ENCODE data around the gene RFX8. TPM values are rescaled to one million over a fixed set of nuclear protein-coding genes. Genes with fewer than 3 reads are reported as not detected.
"Not testable (repeated sequence)": the region's sequence is repeated elsewhere in the genome, so short reads cannot be mapped to it uniquely, and the experiment has no call there.

The RFX8 gene
- total RNA-seq, 2 donors from 2014 or later = 0.97 TPM; not detected in 1

DNA sequence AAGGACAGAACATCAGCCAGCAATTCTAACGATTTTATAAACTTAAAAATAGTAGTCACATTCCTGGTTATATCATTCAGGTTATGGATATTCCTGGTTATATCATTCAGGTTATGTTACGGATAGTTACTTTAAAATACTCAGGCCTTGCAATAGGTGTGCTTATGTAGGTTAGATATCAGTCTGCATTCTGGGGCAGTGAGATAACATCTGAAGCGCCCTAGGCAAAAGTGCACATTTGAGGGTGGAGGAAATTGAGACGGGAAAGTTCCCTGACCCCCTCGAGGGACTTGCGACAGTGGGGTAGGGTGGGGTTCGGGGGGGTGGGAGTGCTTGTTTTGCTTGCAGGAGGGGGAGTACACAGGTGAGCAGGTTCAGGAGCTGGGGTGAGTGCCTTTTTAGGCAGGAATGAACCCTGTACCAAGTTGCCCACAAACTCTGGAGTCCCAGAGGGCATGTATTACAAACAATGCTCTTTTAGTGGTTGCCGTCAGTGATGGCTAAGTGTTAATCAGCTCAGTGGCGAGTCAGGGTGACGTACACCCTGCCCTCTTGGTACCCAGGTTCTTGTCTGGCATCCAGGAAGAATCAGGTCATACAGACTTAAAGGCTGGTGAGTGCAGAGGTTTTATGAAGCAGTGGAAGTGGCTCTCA lies 119.4 kb downstream of the RFX8 start:
- intact Hi-C loops (cut with DNase I) = no loop called here
- TF ChIP-seq POLR2A (IDR thresholded peaks at IDR 0.05) (no peak), POLR2AphosphoS5 (IDR thresholded peaks at IDR 0.05) (no peak)
- TF ChIP-seq, protein P1, sequence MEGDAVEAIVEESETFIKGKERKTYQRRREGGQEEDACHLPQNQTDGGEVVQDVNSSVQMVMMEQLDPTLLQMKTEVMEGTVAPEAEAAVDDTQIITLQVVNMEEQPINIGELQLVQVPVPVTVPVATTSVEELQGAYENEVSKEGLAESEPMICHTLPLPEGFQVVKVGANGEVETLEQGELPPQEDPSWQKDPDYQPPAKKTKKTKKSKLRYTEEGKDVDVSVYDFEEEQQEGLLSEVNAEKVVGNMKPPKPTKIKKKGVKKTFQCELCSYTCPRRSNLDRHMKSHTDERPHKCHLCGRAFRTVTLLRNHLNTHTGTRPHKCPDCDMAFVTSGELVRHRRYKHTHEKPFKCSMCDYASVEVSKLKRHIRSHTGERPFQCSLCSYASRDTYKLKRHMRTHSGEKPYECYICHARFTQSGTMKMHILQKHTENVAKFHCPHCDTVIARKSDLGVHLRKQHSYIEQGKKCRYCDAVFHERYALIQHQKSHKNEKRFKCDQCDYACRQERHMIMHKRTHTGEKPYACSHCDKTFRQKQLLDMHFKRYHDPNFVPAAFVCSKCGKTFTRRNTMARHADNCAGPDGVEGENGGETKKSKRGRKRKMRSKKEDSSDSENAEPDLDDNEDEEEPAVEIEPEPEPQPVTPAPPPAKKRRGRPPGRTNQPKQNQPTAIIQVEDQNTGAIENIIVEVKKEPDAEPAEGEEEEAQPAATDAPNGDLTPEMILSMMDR (IDR thresholded peaks at IDR 0.05) = no peak
- 72% methylated on average over 10 of the region's 10 CpGs for WGBS
- no peaks in the 10 kb centered on the region for H3K4me1 ChIP-seq (replicated peaks)
- no peak overlapping the region for H3K4me3 ChIP-seq
- H3K9me3 ChIP-seq = no peaks in the 10 kb centered on the region
- H3K27me3 ChIP-seq (replicated peaks; ENCODE audit: insufficient read depth) = no peaks in the 10 kb centered on the region
- H3K27ac ChIP-seq = no peak overlapping the region
- DNase-seq (ENCODE audit: low spot score) = no peak
- no peaks in the 10 kb centered on the region for H3K36me3 ChIP-seq

DNA sequence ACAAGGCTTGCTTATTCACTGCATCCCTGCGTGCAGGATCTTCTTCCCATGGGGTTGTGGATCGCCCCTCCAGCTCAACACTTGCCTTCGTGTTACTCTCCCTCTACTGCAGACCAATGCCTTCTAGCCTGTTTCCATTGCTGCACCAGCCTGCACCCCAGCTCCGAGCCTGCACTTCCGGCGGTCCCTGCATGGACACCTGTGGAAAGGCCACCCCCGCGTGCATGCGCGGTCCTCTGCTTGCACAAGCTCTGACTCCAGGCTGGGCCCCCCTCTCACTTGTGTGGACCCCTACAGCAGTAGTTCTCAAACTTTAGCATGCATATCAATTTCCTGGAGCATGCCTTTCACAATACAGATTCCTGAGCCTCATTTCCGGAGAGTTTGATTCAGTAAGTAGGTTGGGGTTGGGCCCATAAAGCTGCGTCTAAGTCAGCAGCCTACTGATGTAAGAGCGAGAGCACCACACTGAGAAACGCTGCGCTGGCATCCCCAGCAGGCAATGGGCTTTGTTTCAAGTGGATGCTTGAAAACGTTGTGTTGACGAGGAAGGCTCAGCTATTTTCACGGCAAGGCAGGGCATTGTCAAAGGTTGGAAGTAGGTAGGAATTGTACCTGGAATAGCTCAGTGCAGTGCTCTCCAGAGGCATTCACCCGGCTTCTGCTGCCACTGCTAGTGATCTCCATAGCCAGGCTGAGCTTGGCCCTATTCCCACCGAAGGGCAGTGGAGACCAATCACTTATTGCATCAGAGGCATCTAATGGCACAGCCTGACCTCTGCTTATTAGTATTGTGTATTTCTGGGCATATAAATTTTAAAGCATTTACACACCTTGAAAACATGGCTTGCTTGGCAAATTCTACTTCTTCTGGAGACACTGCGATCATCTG lies 120.2 kb downstream of the RFX8 start:
- H3K4me3 ChIP-seq = no peak overlapping the region
- intact Hi-C loops (cut with DNase I) = no loop called here
- H3K4me1 ChIP-seq (replicated peaks) = no peaks in the 10 kb centered on the region
- H3K36me3 ChIP-seq = no peaks in the 10 kb centered on the region
- no peak overlapping the region for H3K27ac ChIP-seq
- 89% methylated on average over 21 of the region's 21 CpGs for WGBS
- TF ChIP-seq POLR2A (IDR thresholded peaks at IDR 0.05) (no peak), POLR2AphosphoS5 (IDR thresholded peaks at IDR 0.05) (no peak)
- TF ChIP-seq, protein P1 (IDR thresholded peaks at IDR 0.05) = no peak
- no peaks in the 10 kb centered on the region for H3K9me3 ChIP-seq
- no peak for DNase-seq (ENCODE audit: low spot score)
- no peaks in the 10 kb centered on the region for H3K27me3 ChIP-seq (replicated peaks; ENCODE audit: insufficient read depth)

DNA sequence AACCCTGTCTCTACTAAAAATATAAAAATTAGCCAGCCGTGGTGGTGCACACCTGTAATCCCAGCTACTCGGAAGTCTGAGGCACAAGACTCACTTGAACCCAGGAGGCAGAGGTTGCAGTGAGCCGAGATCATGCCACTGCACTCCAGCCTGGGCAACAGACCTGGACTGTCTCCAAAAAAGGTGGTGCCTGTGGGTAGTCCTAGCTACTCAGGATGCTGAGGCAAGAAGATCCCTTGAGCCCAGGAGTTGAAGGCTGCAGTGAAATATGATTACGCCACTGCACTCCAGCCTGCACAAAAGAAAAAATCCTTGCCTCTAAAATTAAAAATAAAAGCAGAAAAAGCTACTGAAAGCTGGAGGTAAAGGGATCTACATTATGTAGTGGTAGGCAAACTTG lies 122.3 kb downstream of the RFX8 start:
- H3K36me3 ChIP-seq; intact Hi-C loops (cut with DNase I); H3K4me3 ChIP-seq; H3K27me3 ChIP-seq (replicated peaks; ENCODE audit: insufficient read depth); H3K4me1 ChIP-seq (replicated peaks); H3K9me3 ChIP-seq; DNase-seq (ENCODE audit: low spot score); H3K27ac ChIP-seq: not testable (repeated sequence)
- 86% methylated on average over 4 of the region's 4 CpGs for WGBS

DNA sequence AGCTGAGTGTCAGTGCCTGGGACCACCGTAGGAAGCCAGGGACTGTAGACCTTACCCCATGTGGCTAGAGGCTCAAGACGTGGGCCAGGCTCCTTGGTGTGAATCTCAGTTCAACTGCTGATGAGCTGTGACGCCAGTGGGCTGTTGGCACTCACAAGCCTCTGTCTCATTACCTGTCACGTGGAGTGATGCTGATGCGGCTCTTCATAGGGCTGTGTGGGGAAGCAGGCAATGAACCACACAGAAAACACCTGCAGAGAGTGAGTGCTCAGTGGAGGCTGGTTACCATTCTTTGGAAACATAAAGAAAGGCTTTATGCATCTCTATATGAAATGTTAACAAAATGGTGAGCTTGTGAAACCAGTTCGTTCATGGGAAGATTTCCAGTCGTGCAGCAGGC lies 123.7 kb downstream of the RFX8 start:
- Histone ChIP-seq H3K9me3 (no peaks in the 10 kb centered on the region), H3K4me1 (replicated peaks) (no peaks in the 10 kb centered on the region)

More for the DNA sequence above, 123.7 kb downstream of the RFX8 start:
- Histone ChIP-seq H3K27me3 (replicated peaks; ENCODE audit: insufficient read depth) (no peaks in the 10 kb centered on the region), H3K4me3 (no peak overlapping the region), H3K36me3 (no peaks in the 10 kb centered on the region), H3K27ac (no peak overlapping the region)
- 79% methylated on average over 7 of the region's 7 CpGs for WGBS
- DNase-seq (ENCODE audit: low spot score) = no peak
- intact Hi-C loops (cut with DNase I) = no loop called here
- no peak for TF ChIP-seq POLR2AphosphoS5 (IDR thresholded peaks at IDR 0.05)
- TF ChIP-seq POLR2A (IDR thresholded peaks at IDR 0.05) = no peak
- TF ChIP-seq, protein P1 (IDR thresholded peaks at IDR 0.05) = no peak
